ENCODE results near the gene RGS6.

DNA sequence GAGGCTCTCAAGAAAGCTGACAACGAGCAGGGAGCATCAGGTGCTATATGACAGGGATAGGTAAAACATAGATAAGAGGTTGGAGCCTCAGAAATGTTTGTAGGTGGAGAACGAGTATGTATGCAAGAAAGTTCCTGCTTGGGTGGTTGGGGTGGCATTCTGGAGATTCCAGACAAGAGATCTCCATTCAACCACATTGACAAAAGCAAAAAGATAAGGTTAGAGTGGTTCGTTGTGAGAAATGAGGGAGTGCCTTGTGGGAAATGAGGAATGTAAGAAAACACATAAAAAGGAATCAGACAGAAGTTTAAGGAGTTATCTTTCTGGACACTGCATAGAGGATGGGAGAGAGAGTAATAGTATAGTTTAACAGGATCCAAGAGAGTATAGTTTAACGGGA lies 671.4 kb downstream of the RGS6 start:
- TF ChIP-seq, protein P1, sequence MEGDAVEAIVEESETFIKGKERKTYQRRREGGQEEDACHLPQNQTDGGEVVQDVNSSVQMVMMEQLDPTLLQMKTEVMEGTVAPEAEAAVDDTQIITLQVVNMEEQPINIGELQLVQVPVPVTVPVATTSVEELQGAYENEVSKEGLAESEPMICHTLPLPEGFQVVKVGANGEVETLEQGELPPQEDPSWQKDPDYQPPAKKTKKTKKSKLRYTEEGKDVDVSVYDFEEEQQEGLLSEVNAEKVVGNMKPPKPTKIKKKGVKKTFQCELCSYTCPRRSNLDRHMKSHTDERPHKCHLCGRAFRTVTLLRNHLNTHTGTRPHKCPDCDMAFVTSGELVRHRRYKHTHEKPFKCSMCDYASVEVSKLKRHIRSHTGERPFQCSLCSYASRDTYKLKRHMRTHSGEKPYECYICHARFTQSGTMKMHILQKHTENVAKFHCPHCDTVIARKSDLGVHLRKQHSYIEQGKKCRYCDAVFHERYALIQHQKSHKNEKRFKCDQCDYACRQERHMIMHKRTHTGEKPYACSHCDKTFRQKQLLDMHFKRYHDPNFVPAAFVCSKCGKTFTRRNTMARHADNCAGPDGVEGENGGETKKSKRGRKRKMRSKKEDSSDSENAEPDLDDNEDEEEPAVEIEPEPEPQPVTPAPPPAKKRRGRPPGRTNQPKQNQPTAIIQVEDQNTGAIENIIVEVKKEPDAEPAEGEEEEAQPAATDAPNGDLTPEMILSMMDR (IDR thresholded peaks at IDR 0.05), result no peak
- no peak for TF ChIP-seq POLR2AphosphoS5 (IDR thresholded peaks at IDR 0.05)
- TF ChIP-seq POLR2A (IDR thresholded peaks at IDR 0.05), result no peak
